GM21447 (cell line): ENCODE data around the gene ATG4B.

Experiments
- ATAC-seq: cut with Tn5 transposase; IDR thresholded peaks from one replicate; pipeline ENCODE4 v1.9.1; 2021; ENCODE audit not compliant: unreplicated experiment

The ATG4B gene

DNA sequence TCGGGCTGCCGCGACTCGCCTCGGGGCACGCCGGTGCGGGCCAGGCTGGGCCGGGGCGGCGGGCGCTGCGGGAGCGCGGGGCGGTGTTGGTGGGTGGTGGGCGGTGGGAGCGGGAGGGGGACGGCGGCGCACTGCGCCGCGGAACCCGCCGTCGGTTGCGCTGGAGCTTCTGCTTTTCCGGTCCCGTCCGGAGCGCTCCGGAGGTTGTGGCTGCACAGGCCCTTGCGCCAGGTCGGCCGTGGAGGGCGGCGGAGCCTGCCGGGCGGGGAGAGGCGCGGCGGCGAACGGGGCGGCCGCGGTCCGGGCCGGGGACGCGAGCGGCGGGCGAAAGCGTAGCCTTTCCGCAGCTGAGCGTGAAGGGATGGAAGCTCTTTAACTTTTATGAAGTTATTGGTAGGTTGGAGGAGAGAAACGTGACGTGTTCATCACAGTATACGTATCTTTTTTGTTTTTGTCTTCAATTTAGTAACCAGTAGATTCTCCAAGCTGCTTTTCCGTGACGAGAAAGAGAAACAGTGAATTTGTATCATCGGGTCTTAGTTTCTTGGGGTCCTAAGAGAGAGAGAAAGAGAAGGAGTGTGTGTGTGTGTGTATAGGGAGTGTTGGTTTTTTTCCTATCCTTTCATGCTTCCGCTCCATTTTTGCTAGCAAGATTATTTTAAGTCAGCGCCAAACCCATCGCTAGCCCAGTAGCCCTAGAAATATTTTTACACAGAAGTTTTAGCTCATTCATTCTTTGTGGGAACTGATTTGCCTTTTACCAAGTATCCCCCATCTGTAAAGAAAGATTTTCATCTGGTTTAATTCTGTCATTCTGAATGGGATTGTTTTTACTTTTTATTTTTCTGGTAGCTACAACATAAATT lies 535 bp downstream of the ATG4B start:
- ATAC-seq: peak; percentile 21

DNA sequence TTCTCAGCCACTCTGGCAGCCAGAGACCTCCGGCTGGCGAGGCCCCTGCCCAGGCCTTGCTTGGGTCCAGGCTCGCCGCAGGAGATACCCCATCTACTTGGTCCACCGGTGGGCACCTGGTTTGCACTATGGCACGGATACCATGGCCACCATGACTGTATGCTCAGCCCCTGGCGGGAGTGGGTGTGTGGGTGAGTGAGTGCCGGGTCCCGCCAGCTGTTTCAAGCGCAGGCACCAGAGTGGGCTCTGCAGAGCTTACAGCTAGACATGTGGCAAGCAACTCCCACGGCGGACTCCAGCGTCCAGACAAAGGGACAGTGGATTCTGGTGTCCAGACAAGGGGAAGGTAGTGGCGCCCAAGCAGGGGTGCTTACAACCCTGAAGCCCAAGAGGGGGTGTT lies 1.4 kb downstream of the ATG4B start:
- no peak for ATAC-seq

DNA sequence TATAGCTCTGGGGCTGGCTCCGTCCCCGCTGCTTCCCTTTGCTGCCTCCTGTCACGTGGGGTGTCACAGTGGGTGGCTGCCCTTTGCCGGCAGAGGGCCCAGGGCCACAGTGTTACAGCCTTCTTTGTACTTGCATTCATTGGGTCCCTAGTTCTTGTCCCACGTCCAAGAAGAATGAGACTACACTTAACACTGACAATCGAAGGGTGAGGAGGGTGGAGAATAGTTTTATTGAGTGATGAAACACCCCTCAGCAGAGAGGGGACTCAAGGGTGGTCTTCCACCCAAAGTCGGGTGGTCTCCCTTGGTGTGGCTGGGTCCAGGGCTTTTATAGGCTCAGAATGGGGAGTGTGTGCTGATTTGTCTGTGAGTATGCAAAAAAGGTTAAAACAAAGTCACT lies 1.9 kb downstream of the ATG4B start:
- ATAC-seq: no peak

GRCh38 chr2:241640165-241640795 lies 2.8 kb downstream of the ATG4B start:
- no peak for ATAC-seq

DNA sequence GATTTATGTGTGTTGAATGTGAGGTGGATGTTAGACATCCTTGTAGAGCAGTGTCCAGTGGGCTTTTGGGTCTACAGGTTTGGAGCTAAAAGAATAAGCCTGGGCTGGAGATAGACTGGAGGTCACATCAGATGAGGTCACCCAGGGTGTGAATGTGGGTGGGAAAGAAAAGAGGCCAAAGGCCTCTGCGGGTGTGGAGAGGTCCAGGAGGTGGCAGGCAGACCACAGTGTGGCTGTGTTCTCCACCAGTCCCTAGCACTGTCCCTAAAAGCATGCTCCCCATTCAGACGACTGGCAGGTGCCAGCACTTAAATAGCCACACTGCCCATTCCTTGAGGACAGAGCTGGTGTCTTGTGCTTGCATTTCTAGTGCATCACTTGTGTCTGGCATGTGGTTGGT lies 4.1 kb downstream of the ATG4B start:
- no peak for ATAC-seq

DNA sequence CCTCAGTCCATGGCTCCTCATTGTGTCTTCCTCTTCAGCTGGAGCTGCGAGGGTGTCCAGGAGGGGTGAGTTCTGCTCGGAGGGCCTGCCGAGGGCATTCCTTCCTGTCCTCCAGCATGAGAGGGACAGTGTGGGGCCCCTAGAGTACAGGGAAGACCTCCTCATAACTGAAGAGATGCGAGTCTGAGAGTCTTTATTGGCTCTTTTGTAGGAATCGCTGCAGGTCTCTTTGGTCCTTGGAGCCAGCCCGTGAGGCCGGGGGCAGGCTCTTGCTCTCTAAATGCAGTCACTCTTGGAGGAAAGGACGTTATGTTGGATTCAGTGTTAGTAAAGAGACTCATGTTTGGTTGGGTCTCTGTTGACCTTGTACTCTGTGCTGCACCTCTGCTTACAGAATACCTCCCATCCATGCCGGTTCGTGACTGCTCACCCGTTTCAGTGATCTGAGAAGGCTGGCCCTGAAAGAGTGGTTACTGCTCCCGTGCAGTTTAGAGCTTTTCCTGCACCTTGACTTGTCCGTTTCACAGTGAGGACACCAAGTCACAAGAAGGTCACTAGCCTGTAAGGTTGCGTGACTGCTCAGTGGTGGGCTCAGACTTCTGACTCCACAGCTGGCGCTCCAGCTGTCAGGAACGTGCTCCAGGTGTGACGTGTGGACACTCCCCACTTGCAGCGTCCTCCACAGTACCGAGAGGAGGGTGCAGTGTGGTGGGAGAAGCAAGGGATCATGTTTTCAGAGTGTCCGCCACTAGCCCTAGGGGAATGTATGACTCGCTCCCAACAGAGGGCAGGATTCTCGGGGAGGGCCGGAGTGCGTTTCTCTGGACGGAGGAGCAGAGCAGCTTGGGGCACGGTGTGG lies 7.8 kb downstream of the ATG4B start:
- ATAC-seq: no peak

GRCh38 chr2:241645915-241646645 lies 8.6 kb downstream of the ATG4B start:
- no peak for ATAC-seq

- no peak for ATAC-seq
Observed at GRCh38 chr2:241648453-241648852, 11.0 kb downstream of the ATG4B start.

DNA sequence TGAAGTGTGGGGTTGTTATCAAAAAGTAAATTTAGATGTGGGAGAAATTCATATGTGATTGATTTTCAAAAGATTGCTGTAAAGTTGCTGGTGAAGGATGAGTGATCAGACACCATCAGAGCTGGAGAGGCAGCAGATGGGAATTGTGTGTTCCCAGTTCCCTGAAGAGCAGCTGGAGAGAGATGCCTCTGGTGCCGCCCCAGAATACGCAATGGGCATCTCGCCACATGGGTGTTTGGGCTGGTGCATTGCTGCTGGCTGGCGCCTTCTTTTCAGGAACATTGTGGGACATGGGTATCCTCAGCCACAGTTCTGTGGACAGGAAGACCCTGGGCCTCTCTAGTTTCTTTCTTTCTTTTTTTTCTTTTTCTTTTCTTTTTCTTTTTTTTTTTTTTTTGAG lies 11.9 kb downstream of the ATG4B start:
- no peak for ATAC-seq

DNA sequence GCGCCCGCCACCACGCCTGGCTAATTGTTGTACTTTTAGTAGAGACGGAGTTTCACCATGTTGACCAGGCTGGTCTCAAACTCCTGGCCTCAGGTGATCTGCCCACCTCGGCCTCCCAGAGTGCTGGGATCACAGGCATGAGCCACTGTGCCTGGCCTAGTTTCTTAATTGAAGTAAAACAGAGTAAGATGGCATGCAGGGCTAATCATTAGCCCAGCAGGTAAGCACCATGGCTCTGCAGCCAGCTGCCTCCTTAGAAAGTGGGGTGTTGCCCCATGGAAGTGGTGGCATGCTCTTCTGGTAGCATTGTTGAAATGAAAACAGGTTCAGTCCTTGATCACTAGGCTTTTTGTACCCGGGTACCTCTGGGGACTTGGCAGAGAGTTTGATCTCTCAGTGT lies 12.4 kb downstream of the ATG4B start:
- no peak for ATAC-seq

GRCh38 chr2:241652142-241652541 lies 14.6 kb downstream of the ATG4B start:
- ATAC-seq: no peak

GRCh38 chr2:241652722-241653121 lies 15.2 kb downstream of the ATG4B start:
- no peak for ATAC-seq

- ATAC-seq: no peak
Observed at GRCh38 chr2:241653210-241653750, 15.8 kb downstream of the ATG4B start.

DNA sequence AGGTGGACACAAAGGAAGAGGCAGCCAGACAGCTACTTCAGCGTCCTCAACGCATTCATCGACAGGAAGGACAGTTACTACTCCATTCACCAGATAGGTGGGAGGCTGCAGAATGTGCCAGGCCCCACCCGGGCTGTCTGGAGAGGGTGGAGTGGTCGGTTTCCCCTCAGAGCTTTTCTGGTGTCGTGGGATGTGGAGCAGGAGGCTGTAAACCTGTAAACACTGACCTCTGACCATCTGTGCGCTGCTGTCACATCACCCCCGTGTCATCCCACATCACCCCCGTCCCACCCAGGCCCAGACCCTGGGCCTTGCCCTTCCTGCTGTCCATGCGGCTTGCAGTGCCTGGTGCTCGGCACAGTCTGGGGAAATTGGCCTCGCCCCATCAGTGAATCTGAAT lies 17.1 kb downstream of the ATG4B start:
- no peak for ATAC-seq

- ATAC-seq: no peak
Observed at GRCh38 chr2:241655516-241656189, 18.2 kb downstream of the ATG4B start.

- ATAC-seq: no peak
Observed at GRCh38 chr2:241656190-241656741, 18.8 kb downstream of the ATG4B start.

- ATAC-seq: no peak
Observed at GRCh38 chr2:241657786-241658254, 20.3 kb downstream of the ATG4B start.

DNA sequence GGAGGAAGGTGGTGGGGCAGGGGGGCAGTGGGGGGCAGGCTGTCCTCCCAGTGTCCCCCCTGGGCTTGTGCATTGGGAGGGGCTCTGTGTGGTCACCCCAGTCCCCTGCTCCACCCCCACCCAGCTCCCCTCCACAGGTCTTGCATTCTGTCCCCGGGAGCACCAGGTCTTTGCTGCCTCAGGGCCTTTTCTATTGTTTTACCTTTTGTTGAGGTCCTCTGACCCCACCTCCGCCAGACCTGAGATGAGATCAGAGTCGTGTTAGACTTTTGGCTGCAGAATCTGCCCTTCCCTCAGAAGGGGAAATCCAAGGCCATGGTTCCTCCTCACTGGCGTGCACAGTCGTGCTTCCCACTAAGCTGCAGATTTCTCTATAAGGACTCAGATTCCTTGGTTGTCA lies 20.8 kb downstream of the ATG4B start:
- ATAC-seq: no peak

DNA sequence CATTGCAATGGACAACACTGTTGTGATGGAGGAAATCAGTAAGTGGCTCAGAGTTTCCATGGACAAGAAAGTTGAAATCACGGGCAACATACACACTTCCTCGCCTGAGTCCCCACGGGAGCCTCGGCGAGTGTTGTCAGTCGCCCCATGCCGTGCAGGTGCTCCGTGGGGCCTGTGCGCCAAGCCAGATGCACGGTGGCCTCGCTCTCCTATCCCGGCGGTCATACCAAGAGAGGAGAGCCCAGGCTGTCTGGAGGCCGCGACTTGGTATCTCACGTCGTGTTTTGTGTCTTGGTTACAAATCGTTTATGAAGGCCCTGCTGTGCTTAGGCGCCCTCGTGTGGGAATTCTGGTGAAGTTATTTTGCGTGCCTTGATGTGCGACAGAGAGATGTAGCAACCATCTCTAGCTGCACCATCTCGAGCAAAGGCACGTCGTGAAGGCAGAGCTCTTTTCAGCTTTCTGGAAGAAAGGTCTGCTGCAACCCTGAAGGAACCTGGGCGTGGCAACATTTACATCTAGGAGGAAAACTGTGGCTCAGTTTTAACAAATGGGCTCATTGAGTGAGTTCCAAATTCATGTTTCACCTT lies 21.8 kb downstream of the ATG4B start:
- no peak for ATAC-seq
